Lower leg skin (tissue), 4 donors: ENCODE data around the gene NEUROD1. TPM values are rescaled to one million over a fixed set of nuclear protein-coding genes. Genes with fewer than 3 reads are reported as not detected.
A peak's percentile ranks its signal among the peaks of the same experiment; 100 is the strongest.

ENCODE experiments used
- DNase-seq, 2 donors: peaks; one replicate each; pipeline ENCODE4 v3.0.0-alpha.2; 2019; ENCODE audit warnings: low spot score in 2 of 2
- H3K4me3 ChIP-seq: fragments of 200-600 bp; sonication (generic); 2 replicates; pipeline ENCODE4 v1.5.1; 2017; ENCODE audit warnings: mild to moderate bottlenecking, low read depth; ENCODE audit not compliant: poor library complexity, severe bottlenecking
- POLR2A ChIP-seq, 2 donors: fragments of 450-650 bp; IDR thresholded peaks; one replicate each; pipeline ENCODE4 v1.6.1; 2016 to 2017; ENCODE audit warnings: antibody characterized with exemption in 2 of 2, mild to moderate bottlenecking in 1 of 2, moderate library complexity in 1 of 2
- WGBS, 2 donors: methylation state at CpG; one replicate each; pipeline ENCODE4 v1.1.5; 2018; 5-methylcytosine and 5-hydroxymethylcytosine counted together
- intact Hi-C: fragments of 100-400 bp; cut with DNase I; formaldehyde crosslinking; loops from one replicate; pipeline ENCODE4 v1.15.0; 2023; ENCODE audit warnings: low total_unique reads
- total RNA-seq, 4 donors: library from RNA; depleted of rRNA; stranded (reverse); fragments of >200 nt; gene quantifications; one replicate each; pipeline ENCODE4 v1.1.0, GENCODE V29; 2016
- TF ChIP-seq, protein P1 (sequence below), 3 donors: fragments of 450-650 bp; IDR thresholded peaks; one replicate each; pipeline ENCODE4 v1.5.1; 2016; ENCODE audit warnings: antibody characterized with exemption in 3 of 3, mild to moderate bottlenecking in 3 of 3, moderate library complexity in 2 of 3

Gene NEUROD1
- total RNA-seq, 4 donors from 2014 or later: not detected

DNA sequence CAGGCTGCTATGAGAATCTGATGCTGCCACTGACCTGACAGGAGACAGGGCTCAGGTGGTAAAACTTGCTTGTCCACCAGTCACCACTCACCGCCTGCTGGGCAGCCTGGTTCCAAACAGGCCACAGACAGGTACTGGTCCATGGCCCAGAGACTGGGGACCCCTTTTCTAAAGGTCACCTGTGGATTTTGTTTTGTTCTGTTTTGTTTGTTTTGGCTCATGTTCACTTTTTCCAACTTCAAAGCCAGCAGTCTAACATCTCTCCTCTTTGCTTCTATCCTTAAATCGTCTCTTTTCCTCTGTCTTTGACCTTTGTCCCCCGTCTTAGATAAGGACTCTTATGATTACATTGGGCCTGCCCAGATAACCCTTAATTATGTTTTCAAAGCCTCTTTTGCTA is 20.1 kb downstream of the NEUROD1 start:
- TF ChIP-seq POLR2A (IDR thresholded peaks at IDR 0.05): no peak
- TF ChIP-seq, protein P1, sequence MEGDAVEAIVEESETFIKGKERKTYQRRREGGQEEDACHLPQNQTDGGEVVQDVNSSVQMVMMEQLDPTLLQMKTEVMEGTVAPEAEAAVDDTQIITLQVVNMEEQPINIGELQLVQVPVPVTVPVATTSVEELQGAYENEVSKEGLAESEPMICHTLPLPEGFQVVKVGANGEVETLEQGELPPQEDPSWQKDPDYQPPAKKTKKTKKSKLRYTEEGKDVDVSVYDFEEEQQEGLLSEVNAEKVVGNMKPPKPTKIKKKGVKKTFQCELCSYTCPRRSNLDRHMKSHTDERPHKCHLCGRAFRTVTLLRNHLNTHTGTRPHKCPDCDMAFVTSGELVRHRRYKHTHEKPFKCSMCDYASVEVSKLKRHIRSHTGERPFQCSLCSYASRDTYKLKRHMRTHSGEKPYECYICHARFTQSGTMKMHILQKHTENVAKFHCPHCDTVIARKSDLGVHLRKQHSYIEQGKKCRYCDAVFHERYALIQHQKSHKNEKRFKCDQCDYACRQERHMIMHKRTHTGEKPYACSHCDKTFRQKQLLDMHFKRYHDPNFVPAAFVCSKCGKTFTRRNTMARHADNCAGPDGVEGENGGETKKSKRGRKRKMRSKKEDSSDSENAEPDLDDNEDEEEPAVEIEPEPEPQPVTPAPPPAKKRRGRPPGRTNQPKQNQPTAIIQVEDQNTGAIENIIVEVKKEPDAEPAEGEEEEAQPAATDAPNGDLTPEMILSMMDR (IDR thresholded peaks at IDR 0.05): no peak
- intact Hi-C loops: no loop called here
- DNase-seq: no peak

DNA sequence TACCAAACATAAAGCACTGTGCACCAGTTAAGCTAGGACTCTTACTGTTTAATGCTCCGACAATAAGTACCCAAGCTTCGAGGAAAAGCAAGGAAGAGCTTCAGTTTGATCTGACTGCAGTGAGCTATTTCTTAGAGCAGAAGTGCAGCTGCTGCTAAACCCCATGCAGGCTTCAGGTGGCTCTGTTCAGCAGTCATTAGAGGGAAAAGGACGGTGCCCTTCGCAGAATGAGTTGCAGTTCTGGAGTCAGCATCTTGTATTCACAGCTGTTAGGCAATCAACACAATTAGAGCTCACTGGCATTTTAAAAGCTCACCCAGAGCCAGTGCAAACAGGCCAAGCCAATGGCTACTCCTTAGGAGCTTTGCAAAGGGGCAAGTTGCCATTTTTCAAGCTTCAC is 21.9 kb downstream of the NEUROD1 start:
- 73 to 80% methylated on average over 4 of the region's 4 CpGs for WGBS, 2 donors
- TF ChIP-seq, protein P1 (IDR thresholded peaks at IDR 0.05): no peak
- no peak for TF ChIP-seq POLR2A (IDR thresholded peaks at IDR 0.05)
- intact Hi-C loops: no loop called here
- DNase-seq: no peak
- no peak overlapping the region for H3K4me3 ChIP-seq

More for the DNA sequence above, 20.1 kb downstream of the NEUROD1 start:
- 66 to 71% methylated on average over 3 of the region's 3 CpGs for WGBS, 2 donors
- H3K4me3 ChIP-seq: no peak overlapping the region

DNA sequence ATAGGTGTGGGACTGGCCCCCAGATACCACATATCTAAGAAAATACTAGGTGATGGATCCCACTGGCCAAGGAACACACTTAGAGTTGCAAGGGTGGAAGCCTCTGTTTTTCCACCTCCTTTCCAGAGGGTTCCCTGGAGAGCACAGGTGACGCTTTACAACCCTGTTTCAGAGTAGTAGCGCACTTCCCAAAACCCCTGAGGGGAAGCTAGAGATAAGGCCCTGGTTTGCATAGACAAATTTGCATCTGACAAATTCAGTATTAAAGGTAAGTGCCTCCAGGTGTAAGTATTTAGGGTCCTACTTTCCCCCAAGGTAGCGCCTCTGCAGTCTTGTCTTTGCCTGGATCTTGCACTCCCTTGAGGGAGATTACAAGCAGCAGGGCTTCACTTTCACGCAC is 22.9 kb downstream of the NEUROD1 start:
- WGBS, 2 donors: 57 to 72% methylated on average over 4 of the region's 4 CpGs
- no peak for DNase-seq

DNA sequence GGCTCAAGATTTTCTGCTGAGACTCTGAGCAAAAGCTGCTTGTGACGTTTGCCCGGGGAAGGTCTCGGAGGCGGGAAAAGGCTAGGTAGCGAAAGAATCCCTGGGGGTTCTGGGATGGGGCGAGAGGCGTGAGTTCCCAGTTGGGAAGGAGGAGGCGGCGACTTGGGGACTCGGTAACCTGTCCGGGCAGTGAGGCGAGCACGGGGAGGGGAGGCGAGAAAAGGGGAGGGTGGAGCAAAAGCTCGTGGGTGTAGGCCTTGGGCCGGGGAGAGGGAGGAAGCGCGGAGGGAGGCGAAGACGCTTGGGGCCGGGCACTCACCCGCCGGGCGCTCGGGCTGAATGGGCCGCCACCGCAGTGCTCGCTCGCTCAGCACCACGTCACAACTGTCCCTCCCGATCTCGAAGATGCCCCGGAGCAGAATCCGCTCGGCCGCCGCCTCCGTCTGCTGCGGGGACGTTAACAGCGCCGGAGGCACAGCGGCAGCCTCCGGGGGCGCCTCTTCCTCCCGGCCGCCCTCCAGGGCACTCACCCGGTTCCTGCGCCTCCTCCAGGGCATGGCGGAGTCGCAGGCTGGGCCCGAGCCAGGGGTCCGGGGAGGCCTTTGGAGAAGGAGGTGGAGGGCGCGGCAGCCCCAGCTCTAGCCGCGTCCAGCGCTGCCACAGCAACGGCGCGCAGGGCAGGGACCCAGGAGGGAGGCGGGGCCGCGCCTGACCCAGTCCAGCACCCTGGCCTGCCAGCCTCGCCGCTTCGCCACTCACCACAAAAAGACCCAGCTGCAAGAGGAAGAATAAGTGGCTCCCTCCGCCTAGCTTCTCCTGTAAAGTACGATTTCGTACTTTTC is 23.6 kb downstream of the NEUROD1 start, which contains the start of gene CERKL:
Gene CERKL, minus strand, starts transcription at position 656 of the 842 bp plus-strand sequence. Its CDS starts 99 bp downstream, at position 557.
- WGBS, 2 donors: 3 to 6% methylated on average over 44 to 50 of the region's 70 CpGs
- intact Hi-C loops: no loop called here
- TF ChIP-seq, protein P1 (IDR thresholded peaks at IDR 0.05): no peak
- TF ChIP-seq POLR2A (IDR thresholded peaks at IDR 0.05): no peak

More for the DNA sequence above, 22.9 kb downstream of the NEUROD1 start:
- H3K4me3 ChIP-seq: no peak overlapping the region
- TF ChIP-seq POLR2A (IDR thresholded peaks at IDR 0.05): no peak
- TF ChIP-seq, protein P1 (IDR thresholded peaks at IDR 0.05): no peak
- intact Hi-C loops: no loop called here

DNA sequence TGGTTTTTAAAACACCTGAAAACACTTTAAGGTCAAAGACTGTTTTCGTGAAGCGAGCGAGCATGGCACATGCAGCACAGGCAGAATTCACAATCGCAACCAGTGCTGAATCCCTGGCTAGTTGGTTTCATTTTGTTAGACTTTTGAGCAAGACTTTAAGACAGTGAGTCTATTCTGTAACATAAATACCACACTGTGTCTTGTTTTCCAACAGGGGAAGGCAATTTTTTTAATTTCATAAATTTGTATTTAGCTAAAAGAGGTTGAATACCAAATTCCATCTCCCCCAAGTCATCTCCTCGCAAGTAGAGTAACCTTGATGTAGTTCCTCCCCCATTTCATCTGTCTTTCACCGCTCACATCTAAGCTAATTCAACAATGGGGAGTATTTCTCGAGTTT is 24.8 kb downstream of the NEUROD1 start:
- TF ChIP-seq, protein P1 (IDR thresholded peaks at IDR 0.05): no peak
- TF ChIP-seq POLR2A (IDR thresholded peaks at IDR 0.05): no peak
- DNase-seq: no peak
- 63 to 68% methylated on average over 7 of the region's 7 CpGs for WGBS, 2 donors
- intact Hi-C loops: no loop called here
- H3K4me3 ChIP-seq: no peak overlapping the region

More for the DNA sequence above, 23.6 kb downstream of the NEUROD1 start, which contains the start of gene CERKL:
- peak within 1 kb of the TSS; percentile 15 for H3K4me3 ChIP-seq
- DNase-seq: no peak
